HG03135 (cell line): ENCODE results near the gene LBH.

Source experiments
- ATAC-seq: cut with Tn5 transposase; IDR thresholded peaks from one replicate; pipeline ENCODE4 v1.9.1; 2021; ENCODE audit warnings: mild to moderate bottlenecking, moderate library complexity; ENCODE audit not compliant: unreplicated experiment

Gene LBH

GRCh38 chr2:30234180-30234971, 3.0 kb downstream of the LBH start:
- no peak for ATAC-seq

GRCh38 chr2:30235008-30235655, 3.8 kb downstream of the LBH start:
- ATAC-seq, result no peak

GRCh38 chr2:30235859-30236535, 4.7 kb downstream of the LBH start:
- ATAC-seq, result no peak

DNA sequence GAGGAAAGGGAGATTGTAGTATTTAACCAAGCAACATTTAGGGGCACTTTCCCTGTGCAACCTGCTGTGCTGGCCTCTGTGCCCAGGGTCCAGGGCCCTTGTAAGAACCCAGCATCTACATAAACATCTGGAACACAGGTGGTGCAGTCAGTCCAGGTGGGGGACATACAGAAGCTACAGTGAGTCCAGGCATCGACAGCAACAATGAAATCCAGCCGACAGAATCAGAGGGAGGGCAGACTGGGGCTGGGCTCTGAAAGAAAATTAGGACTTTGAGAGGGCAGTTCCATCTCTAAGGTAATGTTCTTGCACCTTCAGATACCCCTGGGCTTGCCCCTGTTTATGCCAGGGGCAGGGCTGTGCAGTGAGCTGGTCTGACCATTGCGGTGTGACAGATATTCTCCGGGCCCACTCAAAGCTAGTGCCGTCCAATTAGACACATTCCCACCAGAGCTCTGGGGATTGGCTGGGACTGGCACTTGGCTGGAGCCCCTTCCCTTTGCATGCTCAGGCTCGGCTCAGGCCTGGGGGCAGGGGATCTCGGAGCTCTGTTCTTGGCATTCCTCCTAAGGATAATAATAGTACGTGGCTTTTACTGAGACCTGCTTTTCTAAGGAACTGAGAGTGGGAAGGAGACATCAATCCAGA, 5.4 kb downstream of the LBH start:
- ATAC-seq, result no peak

GRCh38 chr2:30237239-30237965, 6.1 kb downstream of the LBH start:
- no peak for ATAC-seq

DNA sequence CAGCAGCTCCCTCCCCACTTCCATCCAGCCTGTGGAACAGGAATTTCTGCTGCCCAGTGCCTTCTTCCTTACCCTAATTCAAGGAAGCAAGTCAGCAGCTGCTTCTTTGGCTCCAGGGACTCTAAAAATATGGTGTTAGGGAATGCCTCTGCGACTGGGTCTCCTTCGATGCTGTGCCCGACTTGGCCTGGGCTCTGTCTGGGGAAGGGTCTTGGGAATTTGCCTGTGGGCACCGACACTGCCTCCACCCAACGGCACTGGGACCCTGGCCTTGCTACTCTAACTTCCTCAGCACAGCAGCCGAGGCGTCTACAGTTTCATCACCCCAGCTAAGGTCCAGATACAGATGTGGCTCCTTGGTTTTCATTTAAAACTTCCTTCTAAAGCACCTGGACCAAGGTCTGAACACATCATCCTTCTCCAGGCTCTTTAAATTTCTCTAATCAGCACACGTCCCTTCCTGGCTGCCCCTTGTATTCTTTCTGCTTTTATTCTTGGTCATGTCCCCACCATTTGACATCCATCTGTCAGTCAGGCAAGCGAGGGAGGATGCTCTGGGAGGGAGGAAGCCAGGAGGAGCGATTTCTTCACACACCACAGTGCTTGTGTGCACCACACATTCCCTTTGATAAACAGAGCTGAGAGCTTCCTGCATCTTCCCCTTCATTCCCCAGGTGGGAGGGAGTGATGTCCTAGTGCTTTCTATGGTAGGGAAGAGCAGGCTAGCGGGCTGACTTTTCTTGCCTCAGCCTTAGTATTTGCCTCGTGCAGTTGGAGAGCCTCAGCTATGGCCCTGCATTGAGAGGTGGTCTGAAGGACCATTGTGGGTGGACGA, 6.8 kb downstream of the LBH start:
- no peak for ATAC-seq

DNA sequence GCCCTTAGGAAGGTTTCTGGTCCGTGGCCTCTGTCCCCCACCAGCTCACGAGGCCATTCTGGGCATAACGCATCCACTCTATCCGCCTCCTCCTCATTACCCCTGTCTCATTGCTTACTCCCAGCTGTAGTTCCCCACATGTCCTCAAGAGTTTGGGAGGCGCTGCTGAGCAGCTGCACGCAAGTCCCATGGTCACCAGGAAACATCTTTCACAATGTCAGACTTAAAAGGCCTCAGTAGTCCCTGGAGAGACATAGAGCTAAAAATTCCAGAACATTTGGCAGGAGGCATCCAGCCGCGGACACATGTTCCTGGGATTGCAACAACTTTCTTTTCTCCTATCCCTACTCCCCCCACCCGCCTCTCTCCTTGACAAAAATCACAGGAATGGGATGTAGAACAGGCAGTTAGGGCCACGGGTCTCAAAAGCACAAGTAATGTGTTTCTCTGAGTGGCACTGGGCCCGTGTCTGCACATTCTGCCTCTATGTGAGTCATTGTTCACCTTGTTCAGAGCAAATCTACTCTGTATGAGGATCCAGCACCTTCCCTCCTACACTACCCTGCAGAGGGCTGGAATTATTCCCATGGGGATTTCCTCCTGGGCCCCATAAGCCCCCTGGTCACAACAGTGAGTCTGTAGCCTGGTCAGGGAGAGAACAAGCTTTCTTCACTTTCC, 8.1 kb downstream of the LBH start:
- ATAC-seq, result no peak

GRCh38 chr2:30239986-30240752, 8.8 kb downstream of the LBH start:
- no peak for ATAC-seq

GRCh38 chr2:30243231-30243630, 11.9 kb downstream of the LBH start:
- no peak for ATAC-seq

- no peak for ATAC-seq
These were observed 14.0 kb downstream of the LBH start for GRCh38 chr2:30245364-30245763.

- no peak for ATAC-seq
These were observed 17.5 kb downstream of the LBH start for GRCh38 chr2:30248791-30249190.

DNA sequence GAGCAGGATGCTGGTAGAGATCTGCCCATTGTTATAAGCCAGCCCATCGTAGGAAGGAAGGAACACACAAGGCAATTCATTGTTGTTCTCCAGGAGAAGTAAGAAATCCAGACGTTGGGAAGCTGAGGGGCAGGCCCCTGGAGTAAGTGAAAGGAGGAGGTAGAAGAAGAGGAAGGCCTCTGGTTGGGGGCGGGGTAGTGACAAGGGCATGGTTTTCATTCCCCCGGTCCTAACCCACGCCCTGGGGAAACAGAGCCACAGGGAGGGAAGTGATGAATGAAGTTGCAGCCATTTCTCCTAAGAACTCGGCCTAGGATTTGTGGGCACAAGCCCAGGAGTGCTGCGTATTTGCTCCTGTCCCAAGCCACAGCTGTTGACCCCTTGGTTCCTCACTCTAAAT, 18.0 kb downstream of the LBH start:
- no peak for ATAC-seq

DNA sequence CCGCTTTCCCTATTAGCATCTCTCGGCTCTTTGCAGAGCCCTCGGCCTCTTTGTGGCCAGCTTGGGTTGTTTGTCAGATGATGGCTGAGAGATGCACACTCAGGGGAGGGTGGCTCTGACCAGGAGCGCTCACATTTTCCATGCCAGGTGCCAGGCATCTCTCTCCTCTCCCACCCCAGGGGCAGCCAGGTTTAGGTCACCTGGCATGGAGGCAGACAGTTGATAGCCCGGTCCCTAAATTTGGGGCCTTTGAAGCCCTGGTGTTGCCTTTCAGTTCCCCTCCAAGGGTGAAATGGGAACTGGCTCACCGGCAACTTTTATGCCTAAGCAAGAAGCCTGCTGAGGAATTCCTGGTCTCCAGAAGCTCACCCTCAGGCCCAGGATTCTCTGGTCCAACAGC, 19.1 kb downstream of the LBH start:
- ATAC-seq, result no peak

DNA sequence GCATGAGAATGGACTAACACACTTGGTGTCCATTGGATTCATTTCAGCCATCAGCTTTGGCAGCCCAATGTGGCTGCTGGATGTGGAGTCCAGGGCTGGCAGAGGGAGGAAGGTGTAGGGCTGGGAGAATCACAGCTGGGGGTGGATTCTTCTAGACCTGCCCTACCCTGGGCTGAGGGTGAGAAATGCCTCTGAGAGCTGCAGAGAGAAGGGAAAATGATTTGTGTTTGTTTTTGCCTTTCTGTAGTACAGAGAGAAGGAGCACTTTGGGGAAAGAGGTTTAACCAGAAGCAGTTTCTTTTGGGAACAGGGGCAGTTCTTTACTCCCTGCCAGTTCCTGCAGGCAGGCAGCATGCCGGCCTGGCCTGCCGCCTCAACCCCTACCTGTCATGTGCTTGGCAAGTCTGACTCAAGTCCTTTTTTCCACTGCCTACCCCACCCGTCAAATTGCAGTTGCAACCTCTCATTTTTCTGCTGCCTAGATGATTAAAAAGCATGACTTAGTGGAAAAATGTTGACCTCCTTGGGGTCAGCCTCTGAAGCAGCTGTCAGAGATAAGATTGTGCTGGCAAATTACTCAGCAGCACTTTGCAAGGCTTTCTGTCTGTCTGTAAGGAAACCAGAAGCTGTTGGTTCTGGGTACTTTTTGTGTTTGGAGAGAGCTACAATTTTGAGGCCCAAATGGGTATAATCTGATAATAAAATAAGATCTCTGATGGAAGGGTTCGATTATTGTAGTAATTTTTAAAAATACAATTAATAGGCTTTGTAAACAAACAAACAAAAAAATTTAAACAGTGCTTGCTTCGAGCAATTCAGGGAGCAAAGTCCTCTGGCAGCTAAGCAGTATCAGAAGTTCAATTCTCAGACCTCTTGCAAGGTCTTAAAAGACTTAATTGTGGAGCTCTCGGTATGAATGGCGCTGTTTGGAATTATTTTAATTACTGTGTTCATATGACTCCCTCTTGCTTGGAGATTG, 21.7 kb downstream of the LBH start:
- ATAC-seq, result no peak

DNA sequence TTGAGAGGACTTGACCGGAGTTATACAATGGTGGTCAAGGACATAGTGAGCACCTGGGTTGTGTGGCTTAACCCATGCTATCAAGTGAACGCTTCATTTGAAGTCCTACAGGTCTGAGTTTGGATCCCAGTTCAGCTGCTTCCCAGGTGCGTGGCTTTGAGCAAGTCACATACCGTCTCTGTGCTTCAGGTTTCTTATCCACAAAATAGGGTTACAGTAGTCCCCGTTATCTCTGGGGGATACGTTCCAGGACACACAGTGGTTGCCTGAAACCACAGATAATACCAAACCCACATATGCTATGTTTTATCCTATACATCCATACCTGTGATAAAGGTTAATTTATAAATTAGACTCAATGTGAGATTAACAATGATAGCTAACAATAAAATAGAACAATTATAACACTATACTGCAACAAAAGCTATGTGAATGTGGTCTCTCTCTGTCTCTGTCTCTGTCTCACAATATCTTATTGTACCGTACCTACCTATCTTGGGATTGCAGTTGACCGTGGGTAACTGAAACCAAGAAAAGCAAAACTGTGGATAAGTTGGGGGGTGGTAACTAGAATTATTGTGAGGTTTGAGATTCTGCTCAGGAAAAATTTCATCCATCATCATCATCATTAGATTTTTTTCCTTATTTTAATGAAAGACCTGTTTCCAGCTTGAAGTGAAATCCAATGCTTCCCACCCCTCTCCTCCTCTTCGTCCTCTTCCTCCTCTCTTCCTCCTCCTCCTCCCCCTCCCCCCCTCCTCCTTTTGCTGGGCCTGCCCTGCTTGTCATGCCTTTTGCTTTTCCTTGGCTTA, 22.7 kb downstream of the LBH start:
- ATAC-seq, result no peak

DNA sequence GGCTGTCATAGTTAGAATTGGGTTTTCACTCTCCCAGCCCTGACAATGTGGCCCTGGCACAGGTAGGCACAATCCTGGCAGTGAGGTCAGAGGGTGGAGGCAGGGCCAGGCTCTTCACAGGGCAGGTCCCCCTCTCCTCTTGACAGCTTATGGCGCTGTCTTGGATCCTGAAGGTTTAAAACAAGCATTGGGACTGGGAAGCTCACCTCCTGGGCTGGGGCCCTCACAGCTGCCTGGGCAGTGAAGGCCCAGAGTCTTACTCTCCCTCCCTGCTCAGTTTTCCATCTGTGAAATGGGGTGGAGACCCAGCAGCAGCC, 23.3 kb downstream of the LBH start:
- ATAC-seq, result no peak

DNA sequence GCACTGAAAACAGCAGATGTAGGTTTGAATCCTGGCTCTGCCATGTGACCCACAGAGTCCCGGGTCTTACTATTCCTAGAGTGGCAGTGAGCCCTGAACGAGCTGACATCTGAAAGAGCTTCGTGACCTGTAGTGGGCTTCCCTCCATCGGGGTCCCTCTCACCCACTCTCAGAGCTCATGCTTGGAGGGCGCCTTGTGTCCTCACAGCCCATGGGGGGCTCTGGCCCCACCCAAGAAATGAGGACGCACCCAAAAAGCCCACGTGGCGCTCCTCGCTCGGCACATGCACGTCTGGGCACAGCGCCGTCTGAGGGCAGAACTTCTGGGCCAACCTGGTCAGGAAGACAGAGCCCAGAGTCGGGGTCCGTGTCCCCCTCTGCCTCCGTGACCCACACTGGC, 23.7 kb downstream of the LBH start:
- no peak for ATAC-seq
